Heart right ventricle (tissue), 16 donors: ENCODE results near the gene NPHP4. TPM values are rescaled to one million over a fixed set of nuclear protein-coding genes. Genes with fewer than 3 reads are reported as not detected.

Experiments used
- ATAC-seq, 8 donors: fragments of 200-7000 bp; cut with Tn5 transposase; one replicate each; pipeline ENCODE4 v1.9.1; 2020; ENCODE audit warnings: mild to moderate bottlenecking in 8 of 8, moderate library complexity in 8 of 8, moderate number of reproducible peaks in 1 of 8
- DNase-seq, 2 donors: peaks; one replicate each; pipeline ENCODE4 v3.0.0-alpha.2; 2020
- H3K27ac ChIP-seq, 10 donors: fragments of 200-600 bp; sonication (generic) in 2 of 10; one replicate each; pipeline versions ENCODE4 v1.5.0 to v1.8.0; 2020 to 2022; ENCODE audit warnings: mild to moderate bottlenecking in 3 of 10
- H3K27me3 ChIP-seq, 7 donors: fragments of 200-600 bp; one replicate each; pipeline ENCODE4 v1.8.0; 2021 to 2022; ENCODE audit warnings: mild to moderate bottlenecking in 2 of 7
- H3K36me3 ChIP-seq, 9 donors: fragments of 200-600 bp; sonication (generic) in 1 of 9; one replicate each; pipeline versions ENCODE4 v1.5.0 to v1.8.0; 2020 to 2022; ENCODE audit warnings: mild to moderate bottlenecking in 2 of 9
- H3K4me1 ChIP-seq, 9 donors: fragments of 200-600 bp; sonication (generic) in 1 of 9; one replicate each; pipeline versions ENCODE4 v1.5.0 to v1.8.0; 2020 to 2022; ENCODE audit warnings: mild to moderate bottlenecking in 4 of 9
- H3K4me3 ChIP-seq, 10 donors: fragments of 200-600 bp; sonication (generic) in 2 of 10; one replicate each; pipeline versions ENCODE4 v1.5.0 to v1.8.0; 2020 to 2022; ENCODE audit warnings: mild to moderate bottlenecking in 7 of 10, moderate library complexity in 2 of 10
- H3K9me3 ChIP-seq, 11 donors: fragments of 200-600 bp in 10 of 11; sonication (generic) in 2 of 11; one replicate each; pipeline versions ENCODE4 v1.5.0 to v1.8.0; 2013 to 2022; ENCODE audit warnings: mild to moderate bottlenecking in 2 of 11, control low read depth in 1 of 11, moderate library complexity in 1 of 11
- whole genome bisulfite sequencing, 2 donors: extraction: QIAGEN DNeasy Blood & Tissue Kit; methylation state at CpG; one replicate each; pipeline ENCODE4 v1.1.7; 2013; ENCODE audit warnings: inconsistent platforms in 1 of 2; 5-methylcytosine and 5-hydroxymethylcytosine counted together
- intact Hi-C, 10 donors: fragments of 100-400 bp; cut with DNase I; formaldehyde crosslinking; loops; one replicate each; pipeline versions ENCODE4 v1.11.1 to v1.14.2; 2022
- polyA plus RNA-seq, 2 donors: library from polyadenylated mRNA; stranded (reverse); fragments of 200-250 nt; gene quantifications; one replicate each; pipeline ENCODE4 v1.2.3, GENCODE V29; 2013
- total RNA-seq, 10 donors: library from RNA; stranded (reverse); fragmentation: NEBNext Ultra II Directional in 3 of 10; extraction: Animal tissue kit (Norgen Biotek cat#: 25700) in 3 of 10; gene quantifications; one replicate each; pipeline versions ENCODE4 v1.2.1 to v1.2.4, GENCODE V29; 2021 to 2023
- TF ChIP-seq, protein P1 (sequence below), 9 donors: fragments of 200-600 bp; sonication (generic) in 2 of 9; IDR thresholded peaks; one replicate each; pipeline versions ENCODE4 v1.5.0 to v1.8.0; 2021 to 2022; ENCODE audit warnings: antibody characterized with exemption in 9 of 9, mild to moderate bottlenecking in 5 of 9, moderate library complexity in 1 of 9
- donor health status: Arrhythmogenic right ventricular cardiomyopathy.
- donor health status: ischemic (EF 13 %, LVEDD 7.1; RV severe dilation, severe dysfunction).
- donor health status: healthy with polysubstance abuse.
- donor health status: DM: no; HTN: yes; CAD: no.
- donor health status: DM: no; HTN: no; CAD: no.
- donor health status: ischemic (EF 25% LVEDD 6.9; RV normal size, moderate dysfunction).
- donor health status: ischemic (EF 25% LVEDD 5.7; RV mildly dilated, moderate dysfunction).
- donor health status: healthy.
- donor health status: DM: yes; HTN: yes; CAD: no.
- donor health status: Ischemic cardiomyopathy.
- donor health status: ischemic (EF 35%, LVEDD 5.7; RV mildly dilated, moderate dysfunction).
- donor health status: nonischemic (EF 11% LVEDD 7.7; RV severe dilation, severe dysfunction).
- donor health status: DM: yes; HTN: yes; CAD: no.
- donor health status: PGD.
- donor health status: ischemic (EF 29% LVEDD 5.4; RV normal size, mild dysfunction).
- donor health status: nonischemic (EF 23%, LVEDD 6.1; RV moderate dilation, normal function).

Gene NPHP4
- total and polyA plus RNA-seq, 12 donors: 2.4 to 5.7 (median 3.3) TPM

DNA sequence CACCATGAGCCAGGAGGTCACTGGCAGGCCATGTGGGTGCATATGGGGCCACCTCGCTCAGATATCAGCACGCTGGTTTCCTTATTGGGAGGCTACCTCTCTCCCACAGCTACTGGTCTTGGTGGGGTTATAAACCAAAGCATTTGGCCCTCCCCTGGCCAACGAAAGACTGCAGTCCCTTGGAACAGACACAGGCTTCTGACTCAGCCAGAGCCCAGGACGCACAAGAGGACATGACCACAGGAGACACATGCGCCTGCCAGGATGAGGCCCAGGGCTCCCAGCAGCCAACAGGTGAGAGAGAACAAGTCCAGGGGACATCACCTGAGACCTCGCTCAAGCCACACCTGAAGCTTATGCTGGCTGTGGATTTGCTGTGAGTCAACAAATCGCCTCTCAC, 13.8 kb downstream of the NPHP4 start:
- Histone ChIP-seq H3K4me1 (peaks cover 0 to 11% (median 0%) of the 10 kb centered on the region in 9 donors), H3K9me3 (no peaks in the 10 kb centered on the region), H3K27me3 (no peaks in the 10 kb centered on the region), H3K36me3 (peaks cover 0 to 31% (median 0%) of the 10 kb centered on the region in 9 donors), H3K4me3 (no peak overlapping the region), H3K27ac (no peak overlapping the region)
- WGBS, 2 donors: 75 to 88% methylated on average over 7 of the region's 7 CpGs
- intact Hi-C loops: loop anchor here in 1 of 10 donors (5.0 kb wide), 1 partner anchor 1921 kb away; no protein-coding TSS in a partner anchor
- DNase-seq (no peak), ATAC-seq (no peak)
- TF ChIP-seq, protein P1, sequence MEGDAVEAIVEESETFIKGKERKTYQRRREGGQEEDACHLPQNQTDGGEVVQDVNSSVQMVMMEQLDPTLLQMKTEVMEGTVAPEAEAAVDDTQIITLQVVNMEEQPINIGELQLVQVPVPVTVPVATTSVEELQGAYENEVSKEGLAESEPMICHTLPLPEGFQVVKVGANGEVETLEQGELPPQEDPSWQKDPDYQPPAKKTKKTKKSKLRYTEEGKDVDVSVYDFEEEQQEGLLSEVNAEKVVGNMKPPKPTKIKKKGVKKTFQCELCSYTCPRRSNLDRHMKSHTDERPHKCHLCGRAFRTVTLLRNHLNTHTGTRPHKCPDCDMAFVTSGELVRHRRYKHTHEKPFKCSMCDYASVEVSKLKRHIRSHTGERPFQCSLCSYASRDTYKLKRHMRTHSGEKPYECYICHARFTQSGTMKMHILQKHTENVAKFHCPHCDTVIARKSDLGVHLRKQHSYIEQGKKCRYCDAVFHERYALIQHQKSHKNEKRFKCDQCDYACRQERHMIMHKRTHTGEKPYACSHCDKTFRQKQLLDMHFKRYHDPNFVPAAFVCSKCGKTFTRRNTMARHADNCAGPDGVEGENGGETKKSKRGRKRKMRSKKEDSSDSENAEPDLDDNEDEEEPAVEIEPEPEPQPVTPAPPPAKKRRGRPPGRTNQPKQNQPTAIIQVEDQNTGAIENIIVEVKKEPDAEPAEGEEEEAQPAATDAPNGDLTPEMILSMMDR (IDR thresholded peaks at IDR 0.05): no peak

DNA sequence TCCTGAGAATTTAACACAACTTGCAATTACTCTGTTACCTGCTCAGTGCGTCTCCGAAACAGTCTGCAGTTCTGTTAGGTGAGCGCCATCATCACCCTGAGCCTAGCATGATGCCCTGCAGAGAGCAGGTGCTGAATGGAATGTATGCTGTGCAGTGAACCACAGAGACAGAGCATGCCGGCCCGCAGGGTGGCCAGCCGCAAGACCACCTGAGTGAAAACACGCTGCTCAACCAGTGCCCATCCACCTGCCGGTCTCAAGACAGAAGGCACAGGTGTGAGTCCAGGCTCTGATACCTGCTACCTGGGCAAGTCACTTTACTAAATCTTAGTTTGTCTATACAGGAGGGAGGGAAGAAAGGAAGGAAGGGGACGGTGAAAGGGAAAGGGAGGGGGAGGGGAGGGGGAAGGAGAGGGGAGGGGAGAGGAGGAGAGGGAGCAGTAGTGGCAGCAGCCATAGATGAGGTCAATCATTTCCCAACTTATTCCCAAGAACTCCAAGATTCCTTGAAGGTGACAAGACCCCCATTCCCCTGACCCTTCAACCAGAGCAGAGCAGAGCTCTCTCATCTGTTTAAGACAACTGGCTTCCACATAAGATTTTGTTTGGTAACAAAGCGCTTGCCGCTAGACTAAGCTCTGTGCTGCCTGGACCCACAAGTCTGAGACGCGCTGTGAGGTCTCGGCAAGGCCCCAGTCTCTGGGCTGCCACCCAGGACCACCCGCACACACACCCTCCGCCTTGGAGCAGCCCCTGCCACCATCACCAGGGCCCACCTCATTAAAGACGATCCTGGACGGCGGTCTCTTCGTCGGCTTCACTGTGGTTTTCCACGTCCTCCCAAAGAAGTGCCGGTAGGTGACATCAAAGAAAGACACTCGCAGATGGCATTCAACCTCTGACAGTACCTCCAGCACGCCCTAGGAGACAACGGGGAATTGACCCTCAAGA, 14.5 kb downstream of the NPHP4 start:
- Histone ChIP-seq H3K4me1 (peaks cover 0 to 11% (median 0%) of the 10 kb centered on the region in 9 donors), H3K27ac (no peak overlapping the region), H3K4me3 (no peak overlapping the region), H3K27me3 (no peaks in the 10 kb centered on the region), H3K36me3 (peaks cover 0 to 28% (median 0%) of the 10 kb centered on the region in 9 donors), H3K9me3 (no peaks in the 10 kb centered on the region)
- TF ChIP-seq, protein P1 (IDR thresholded peaks at IDR 0.05): no peak
- ATAC-seq (no peak), DNase-seq (no peak)
- WGBS, 2 donors: 89 to 91% methylated on average over 25 to 26 of the region's 26 CpGs
- intact Hi-C loops: loop anchor here in 1 of 10 donors (5.0 kb wide), 1 partner anchor 1920 kb away; no protein-coding TSS in a partner anchor

DNA sequence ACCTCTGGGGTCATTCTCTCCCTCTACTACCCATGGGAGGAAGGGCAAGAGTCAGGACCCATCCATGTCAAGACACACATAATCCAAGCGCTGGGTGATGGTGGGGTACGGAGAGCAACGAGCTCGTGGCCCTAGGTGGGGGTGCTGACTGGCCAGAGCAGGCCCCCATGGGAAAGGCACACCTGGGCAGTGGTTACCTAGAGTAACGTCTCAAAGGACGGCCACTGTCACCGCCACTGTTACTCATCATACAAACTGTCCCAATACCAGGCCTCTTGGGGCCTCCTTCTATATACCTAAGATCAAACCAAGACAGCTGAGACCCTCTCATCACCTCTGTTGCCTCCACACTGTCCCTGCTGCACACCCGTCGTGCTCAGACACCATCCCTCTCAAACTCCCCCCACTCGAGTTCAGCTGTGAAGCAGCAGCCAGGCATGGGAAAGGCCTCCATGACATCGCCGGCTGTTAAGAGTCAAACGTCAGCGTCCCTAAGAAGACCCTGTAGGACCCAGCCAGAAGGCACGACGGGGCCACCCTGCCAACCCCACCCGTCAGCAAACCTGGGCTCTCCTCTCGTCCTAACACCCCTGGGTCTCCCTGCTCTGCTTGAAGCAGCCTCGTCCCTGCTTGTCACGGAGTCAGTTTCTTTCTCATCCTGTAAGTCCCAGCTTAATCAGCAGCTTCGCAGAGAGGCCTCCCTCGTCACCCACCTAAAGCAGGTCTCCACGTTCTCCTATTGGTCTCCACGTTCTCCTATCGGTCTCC, 15.3 kb downstream of the NPHP4 start:
- H3K9me3 ChIP-seq: no peaks in the 10 kb centered on the region
- no peak overlapping the region for H3K4me3 ChIP-seq
- H3K4me1 ChIP-seq: peaks cover 0 to 11% (median 0%) of the 10 kb centered on the region in 9 donors
- intact Hi-C loops: loop anchor here in 1 of 10 donors (5.0 kb wide), 1 partner anchor 1920 kb away; no protein-coding TSS in a partner anchor
- TF ChIP-seq, protein P1 (IDR thresholded peaks at IDR 0.05): no peak
- 94 to 95% methylated on average over 23 to 25 of the region's 25 CpGs for whole genome bisulfite sequencing, 2 donors
- H3K36me3 ChIP-seq: peaks cover 0 to 30% (median 0%) of the 10 kb centered on the region in 9 donors
- ATAC-seq (no peak), DNase-seq (no peak)
- no peaks in the 10 kb centered on the region for H3K27me3 ChIP-seq
- H3K27ac ChIP-seq: no peak overlapping the region

DNA sequence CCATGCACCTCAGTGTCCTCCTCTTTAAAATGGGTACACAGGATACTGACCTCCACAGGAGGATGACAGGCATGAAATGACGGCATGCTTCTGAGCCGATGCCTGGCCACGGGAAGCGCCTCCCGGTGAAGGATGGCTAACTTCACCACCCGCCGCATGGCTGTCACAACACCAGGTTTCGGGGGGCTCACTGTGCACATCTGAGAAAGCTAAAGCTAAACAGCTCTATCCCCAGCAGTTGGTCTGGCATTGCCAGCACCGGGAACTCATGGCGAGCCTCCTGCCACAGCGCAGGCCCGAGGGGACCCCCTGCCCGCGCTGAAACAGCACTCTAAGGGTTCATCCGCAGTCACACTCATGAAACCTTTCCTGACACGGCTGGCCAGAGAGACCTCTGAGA, 16.0 kb downstream of the NPHP4 start:
- Histone ChIP-seq H3K4me1 (peaks cover 0 to 11% (median 0%) of the 10 kb centered on the region in 9 donors), H3K4me3 (no peak overlapping the region), H3K36me3 (peaks cover 0 to 32% (median 0%) of the 10 kb centered on the region in 9 donors), H3K9me3 (no peaks in the 10 kb centered on the region), H3K27ac (no peak overlapping the region), H3K27me3 (no peaks in the 10 kb centered on the region)
- intact Hi-C loops: loop anchor here in 1 of 10 donors (5.0 kb wide), 1 partner anchor 1919 kb away; no protein-coding TSS in a partner anchor
- 95% methylated on average over 16 of the region's 16 CpGs for WGBS, 2 donors
- TF ChIP-seq, protein P1 (IDR thresholded peaks at IDR 0.05): no peak
- ATAC-seq (no peak), DNase-seq (no peak)
